Umbilical cord (tissue), 2 donors: Measurements from ENCODE around the gene PTPRJ. TPM values are rescaled to one million over a fixed set of nuclear protein-coding genes. Genes with fewer than 3 reads are reported as not detected.
A peak's percentile ranks its signal among the peaks of the same experiment; 100 is the strongest.
"Not testable (repeated sequence)": the region's sequence is repeated elsewhere in the genome, so short reads cannot be mapped to it uniquely, and the experiment has no call there.

ENCODE experiments used
- DNase-seq: peaks from one replicate; pipeline ENCODE4 v3.0.0-alpha.2; 2015; ENCODE audit warnings: low spot score
- total RNA-seq: library from RNA; depleted of rRNA; stranded (reverse); fragments of >200 nt; gene quantifications from one replicate; pipeline ENCODE4 v1.2.3, GENCODE V29; 2014; ENCODE audit warnings: low replicate concordance; ENCODE audit not compliant: insufficient read depth

PTPRJ gene
- total RNA-seq, 1 donor from 2014 or later: 21.9 TPM

DNA sequence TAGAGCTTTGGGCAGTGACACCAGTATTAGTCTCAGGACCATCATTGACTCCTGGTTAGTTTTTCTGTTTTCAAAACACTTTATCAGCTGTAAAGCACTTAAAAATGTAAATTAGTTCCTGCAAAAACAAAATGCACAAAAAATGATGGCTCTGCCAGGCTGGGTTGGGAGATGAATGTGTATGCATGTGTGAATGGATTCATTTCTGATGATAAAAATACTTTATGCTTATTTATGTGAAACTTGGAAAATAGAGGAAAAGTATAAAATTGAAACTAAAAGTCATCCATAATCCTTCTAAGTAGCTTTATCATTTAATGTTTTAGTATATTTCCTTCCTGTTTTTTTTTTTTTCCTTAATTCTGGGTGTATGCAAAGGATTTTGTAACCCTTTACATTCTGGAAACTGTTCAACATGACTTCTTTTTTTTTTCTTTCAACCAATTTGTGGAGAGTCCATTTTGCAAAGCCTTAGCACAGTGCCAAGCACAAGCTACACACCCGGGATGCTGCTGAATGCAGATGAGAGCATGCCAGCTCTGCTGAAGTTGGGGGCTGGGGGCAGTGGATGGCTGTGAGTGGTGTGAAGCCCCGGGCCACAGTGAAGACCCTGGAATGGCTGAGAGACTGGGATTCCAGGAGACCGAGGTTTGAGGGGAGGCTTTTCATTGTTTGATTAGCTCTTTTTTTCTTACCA, 37.6 kb downstream of the PTPRJ start:
- no peak for DNase-seq

DNA sequence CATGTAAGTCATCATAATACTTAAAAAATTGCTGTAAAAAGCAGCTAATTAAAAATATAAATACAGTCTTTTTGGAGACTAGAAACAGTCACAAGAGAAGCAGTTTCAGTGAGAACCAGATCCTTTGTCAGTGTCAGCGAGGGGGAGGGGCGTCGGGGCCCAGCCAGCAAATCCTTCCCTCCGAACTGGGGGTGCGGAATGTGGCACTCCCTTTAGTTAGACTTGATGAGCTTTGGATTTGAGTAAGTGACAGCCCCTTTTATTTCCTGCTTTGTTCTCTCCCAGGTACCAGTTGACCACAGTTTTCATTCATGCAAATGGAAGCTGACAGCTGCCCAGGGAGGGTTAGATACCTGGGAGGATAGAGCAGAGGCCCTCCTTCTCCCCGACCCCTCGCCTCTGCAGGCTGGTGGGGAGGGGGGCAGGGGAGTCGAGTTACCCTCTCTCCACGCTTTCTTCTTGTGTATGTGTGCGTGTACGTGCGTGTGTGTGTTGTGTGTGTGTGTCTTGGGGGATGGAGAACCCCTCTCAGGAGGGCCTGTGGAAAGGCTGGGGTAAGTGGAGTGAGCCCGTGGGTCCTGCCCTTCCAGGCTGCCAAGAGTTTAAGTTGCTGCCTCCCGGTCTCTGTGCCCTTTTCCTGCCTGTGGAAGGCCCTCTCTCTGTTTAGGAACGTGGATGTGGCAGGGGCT, 38.3 kb downstream of the PTPRJ start:
- DNase-seq: peak; percentile 74

DNA sequence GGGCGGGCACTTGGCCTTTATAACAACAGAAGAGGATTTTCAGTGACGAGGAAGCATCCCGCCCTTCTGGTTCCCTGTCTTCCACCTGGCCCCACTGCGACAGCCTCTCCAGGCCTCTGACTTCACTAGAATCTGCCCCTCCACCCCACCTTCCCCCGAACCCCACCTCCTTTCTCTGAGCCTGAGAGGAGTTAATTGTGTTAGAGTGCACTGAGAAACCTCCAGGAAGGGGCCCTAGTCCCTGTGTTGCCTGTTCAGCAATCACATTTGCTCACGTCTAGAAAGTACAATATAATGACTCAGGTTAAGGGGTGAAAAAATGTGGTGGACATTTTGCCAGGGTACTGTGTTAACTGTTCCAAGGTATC, 38.8 kb downstream of the PTPRJ start:
- DNase-seq: peak; percentile 72

DNA sequence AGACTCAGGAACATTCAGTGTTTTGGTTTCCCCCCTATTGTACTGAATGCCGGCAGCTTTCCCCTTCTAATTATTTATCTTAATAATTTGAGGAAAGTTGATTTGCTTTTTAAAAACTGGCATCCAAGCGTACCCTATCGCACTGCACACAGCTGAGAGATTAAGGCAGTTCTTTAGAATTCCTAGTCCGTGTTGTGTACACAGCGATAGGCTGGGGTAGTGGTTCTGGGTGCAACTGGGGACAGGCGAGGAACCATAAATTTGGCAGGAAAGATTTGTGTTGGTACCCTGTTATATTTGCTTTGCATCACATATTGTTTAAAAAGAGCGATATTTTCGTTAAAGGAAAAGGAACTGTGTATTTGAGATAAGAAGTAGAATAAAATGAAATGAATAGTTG, 39.2 kb downstream of the PTPRJ start:
- no peak for DNase-seq

DNA sequence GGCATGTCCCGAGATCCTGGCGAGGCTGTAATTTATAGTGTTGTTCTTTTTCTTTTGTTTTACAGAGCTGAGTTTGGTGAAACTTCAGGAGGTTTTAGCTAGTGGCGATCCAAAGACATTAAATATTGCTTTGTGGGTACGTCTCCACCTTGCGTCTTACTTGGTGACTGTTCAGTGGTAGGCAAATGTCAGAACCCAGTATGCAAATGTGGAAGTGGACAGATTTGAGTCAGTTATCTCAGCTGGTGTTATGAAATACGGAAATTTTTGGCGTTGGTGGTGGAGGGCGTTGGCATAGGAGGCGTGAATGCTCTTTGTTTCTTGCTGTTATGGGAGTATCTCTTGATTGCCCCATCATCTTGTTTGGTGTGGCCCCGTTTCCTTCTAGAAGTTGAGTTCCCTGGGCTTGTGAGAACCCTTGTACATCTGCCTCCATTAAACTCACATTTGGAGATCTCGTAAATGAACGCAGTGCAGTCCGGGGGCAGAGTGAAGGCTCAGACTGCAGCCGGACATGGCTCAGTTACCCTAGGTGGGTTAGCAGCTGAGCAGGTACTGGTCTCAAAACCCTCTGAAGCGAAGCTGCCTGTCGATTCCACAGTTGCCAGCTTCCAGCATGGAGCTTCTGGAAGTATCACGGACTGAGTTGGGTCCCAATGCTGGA, 39.9 kb downstream of the PTPRJ start:
- no peak for DNase-seq

DNA sequence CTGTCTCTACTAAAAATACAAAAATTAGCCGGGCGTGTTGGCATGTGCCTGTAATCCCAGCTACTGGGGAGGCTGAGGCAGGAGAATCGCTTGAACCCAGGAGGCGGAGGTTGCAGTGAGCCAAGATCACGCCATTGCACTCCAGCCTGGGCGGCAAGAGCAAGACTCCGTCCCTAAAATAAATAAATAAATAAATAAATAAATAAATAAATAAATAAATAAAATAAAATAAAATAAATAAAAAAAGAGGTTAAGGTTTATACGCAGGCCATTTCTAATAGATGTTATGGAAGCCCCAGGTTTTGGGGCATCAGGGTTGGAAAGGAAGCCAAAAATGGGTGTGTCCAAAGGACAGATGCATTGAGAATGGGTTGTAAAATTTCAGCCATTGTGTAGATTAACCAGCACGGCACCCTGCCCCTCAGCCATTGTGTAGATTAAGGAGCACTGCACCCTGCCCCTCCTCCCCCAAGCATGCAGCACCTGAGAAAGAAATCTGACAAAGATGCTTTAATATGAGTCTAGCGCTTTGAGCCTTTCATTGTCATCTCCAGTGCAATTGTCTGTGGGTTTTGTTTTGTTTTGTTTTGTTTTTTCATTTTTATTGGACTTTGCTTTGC, 41.0 kb downstream of the PTPRJ start:
- not testable (repeated sequence) for DNase-seq

DNA sequence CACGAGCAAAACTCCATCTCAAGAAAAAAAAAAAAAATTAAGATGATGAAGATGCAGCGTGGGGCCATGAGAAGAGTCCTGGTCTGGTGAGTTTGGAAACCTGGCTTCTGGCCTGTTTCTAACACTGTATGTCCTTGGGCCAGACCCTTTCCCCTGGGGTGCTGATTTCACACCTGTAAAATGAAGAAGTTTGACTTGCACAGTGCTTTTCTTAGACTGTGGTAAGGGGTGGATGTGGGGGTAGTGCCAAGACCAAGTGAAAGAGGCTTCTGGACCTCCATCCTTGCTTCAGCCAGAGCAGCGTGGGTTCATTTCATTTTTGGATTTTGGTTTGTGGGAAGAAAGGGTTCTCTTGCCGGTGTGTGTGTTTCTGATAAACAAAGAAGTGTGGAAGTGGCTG, 42.1 kb downstream of the PTPRJ start:
- DNase-seq: no peak

DNA sequence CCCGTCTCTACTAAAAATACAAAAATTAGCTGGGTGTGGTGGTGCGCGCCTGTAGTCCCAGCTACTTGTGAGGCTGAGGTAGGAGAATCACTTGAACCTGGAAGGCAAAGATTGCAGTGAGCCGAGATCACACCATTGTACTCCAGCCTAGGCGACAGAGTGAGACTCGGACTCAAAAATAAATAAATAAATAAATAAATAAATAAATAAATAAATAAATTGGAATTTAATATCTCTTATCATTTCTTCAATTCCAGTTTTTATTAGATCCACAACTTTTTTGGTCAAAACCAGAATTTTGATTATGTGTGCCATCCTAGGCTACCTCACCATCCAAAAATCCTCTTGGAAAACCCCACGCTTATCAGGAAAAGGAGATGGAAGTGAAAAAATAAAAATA, 43.2 kb downstream of the PTPRJ start:
- DNase-seq: not testable (repeated sequence)

DNA sequence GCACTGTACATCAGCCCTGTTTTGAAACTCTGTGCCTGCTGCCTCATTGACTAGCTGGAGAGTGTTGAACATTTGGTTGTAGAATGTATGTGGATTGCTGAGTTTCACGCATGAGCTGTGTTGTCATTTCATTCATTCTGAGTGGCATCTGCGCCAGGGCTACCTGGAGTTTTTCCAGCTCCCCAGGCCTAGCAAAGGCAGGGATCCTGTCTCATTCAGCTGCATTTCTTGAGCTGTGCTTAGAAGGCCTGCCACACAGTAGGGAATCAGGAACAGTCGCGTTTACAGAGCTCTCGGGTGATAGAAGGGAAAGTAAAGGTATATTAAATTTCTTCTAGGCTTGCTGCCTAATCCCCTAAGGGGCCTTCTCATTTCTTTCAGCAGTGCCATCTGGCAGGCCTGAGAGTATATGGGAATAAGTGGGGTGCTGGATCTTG, 44.3 kb downstream of the PTPRJ start:
- peak; percentile 29 for DNase-seq

DNA sequence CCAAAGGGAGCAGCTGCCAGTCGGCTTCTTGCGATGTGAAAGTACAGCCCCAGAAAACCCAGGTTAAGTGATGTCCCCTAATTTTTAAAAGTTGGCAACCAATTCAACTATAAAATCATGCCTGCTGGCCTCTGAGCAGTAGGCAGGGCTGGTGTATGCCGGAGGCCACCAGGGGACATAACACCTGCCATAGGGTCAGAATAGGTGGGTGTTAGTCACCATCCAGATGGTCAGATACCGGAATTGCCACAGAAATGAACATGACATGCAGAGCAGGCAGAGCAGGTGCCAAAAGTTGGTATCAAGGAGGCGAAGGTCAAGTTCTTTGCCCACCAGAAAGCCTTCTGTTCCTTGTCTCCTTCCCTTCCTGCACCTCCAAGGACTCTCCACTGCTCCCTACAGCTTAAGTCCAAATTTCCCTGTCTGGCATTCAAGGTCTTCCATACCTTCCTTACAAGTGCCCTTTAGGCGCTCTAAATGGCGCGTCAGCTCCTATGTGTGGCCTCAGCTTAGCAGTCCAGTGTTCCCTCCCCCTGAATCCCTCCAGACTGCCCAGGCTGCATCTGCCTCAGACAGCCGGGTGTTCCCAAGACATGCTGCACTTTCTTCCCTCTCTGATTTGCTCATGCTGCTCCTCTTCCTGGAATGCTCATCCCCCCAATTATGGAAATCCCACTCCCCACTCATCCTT, 45.1 kb downstream of the PTPRJ start:
- DNase-seq: no peak

DNA sequence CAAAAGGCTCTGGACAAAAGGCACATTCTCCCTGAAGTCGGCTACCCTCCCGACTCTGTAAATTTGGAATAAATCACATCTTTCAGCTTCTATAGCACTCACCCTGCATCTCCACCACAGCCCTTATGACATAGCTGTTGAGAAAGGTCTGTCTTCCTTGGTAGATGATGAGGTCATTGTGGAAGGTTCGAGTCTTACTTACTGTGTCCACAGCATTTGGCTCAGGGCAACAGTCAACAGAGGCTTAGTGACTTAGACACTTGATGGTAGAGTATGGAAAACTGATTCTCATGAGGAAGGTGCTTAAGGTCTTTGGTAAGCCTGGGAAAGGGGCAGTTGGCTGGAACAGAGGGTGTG, 45.6 kb downstream of the PTPRJ start:
- DNase-seq: no peak

DNA sequence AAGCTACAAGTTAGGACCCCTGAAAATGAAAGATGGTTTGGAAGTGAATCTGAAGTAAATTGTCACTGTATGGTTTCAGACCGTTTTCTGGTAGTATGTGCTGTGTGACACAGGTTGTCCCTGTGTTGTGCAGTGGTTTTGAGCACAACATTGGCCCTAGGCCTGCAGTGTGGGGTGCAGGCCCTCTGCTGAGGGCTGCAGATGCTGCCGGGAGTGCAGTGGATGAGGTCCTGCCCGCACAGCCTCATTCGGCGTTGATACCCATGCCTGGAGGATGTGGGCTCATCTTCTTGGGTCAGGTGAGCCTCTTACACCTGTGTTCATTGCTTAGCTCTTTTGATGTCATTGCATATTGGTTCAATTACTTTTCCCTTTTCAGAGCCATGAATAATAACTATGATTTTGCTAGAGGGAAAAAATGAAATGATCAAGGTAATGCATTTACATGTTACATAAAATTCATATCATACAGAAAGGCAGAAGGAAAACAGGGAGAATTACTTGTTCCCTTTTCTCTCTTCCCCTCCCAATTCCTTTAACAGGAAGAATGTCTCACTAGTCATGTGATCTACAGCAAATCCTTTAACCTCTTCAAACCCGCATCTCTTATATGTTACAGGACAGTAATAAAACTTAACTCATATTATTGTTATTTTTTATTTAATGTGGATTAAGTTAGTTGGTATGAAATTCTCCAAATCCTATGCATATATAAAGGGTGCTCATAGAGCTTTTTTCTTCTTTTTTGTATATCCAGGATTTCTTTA, 48.7 kb downstream of the PTPRJ start:
- peak; percentile 88 for DNase-seq

DNA sequence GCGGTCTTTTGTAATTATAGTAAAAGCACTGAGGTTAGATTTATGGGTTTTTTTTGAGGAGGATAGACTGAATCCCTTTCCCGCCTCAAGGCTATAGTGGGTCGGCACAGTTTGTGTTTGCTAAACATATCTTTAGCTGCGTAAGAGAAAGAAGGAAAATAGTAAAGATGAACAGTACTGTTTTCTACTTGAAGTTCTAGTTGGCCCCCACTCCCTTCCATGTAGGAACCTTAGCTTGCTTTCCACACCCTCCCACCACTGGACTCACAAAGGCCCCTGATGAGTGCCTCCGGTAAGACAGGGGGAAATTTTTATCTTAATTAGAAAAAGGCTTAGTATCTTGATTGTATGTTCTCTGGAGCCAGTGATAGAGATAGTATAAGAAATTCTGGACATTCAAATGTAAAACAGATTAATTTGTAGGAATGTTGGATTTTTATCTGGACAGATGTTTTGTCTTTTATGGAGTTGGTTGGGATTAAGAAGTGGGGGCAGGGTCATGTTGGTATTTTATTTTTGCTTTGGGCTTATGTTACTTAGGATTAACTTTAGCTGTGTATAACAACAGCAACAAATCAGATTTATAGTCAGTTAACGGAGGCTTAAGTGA, 49.4 kb downstream of the PTPRJ start:
- DNase-seq: peak; percentile 73

DNA sequence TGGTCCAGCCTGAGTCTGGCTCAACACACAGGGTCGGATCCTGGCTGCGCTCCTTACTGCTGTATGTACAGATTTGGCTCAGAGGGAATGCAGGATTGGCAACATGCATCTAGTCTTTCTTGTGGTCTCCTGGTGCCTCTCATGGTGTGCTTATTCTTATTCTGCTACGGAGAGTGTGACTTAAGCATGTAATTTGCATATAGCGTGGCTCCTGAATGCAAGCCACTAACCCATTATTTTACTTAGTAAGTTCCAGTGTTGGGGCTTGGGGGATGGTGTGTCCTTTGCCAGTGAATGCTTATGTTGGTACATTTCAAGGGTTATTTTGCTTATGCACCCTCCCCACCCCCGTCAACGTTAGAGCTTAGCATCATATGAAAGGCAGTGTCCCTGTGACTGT, 51.2 kb downstream of the PTPRJ start:
- no peak for DNase-seq

DNA sequence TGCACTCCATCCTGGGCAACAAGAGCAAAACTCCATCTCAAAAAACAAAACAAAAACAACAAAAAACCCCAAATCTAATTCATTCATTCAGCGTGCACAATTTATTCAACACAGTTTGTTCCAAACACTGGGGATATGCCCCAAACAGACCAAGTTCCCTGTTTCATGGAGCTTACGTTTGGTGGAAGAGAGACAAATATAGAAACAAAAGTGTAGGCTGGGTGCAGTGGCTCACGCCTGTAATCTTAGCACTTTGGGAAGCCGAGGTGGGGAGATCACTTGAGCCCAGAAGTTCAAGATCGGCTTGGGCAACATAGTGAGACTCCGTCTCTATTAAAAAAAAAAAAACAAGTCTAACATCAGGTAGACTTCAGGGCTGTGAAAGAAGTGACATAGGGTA, 52.4 kb downstream of the PTPRJ start:
- no peak for DNase-seq

DNA sequence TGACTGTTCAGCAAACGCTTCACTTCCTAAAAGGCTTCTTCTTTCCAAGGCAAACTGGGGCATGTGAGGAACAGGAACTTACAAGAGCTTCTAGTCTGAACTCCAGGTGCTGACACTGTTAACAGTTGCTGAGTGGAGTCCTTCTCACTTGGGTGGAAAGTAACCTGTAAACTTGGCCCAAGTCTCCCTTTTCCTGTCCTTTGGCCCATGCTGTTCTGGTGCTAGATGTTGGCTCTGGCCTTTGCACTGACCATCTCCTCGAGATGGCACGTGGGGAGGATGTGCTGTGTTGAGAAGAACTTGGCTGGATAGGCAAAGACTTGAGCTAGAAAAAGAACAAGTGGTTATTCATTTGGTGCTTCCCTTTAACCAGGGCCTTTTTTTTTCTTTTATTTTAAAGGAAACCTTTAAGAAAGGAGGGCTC, 53.6 kb downstream of the PTPRJ start:
- no peak for DNase-seq

DNA sequence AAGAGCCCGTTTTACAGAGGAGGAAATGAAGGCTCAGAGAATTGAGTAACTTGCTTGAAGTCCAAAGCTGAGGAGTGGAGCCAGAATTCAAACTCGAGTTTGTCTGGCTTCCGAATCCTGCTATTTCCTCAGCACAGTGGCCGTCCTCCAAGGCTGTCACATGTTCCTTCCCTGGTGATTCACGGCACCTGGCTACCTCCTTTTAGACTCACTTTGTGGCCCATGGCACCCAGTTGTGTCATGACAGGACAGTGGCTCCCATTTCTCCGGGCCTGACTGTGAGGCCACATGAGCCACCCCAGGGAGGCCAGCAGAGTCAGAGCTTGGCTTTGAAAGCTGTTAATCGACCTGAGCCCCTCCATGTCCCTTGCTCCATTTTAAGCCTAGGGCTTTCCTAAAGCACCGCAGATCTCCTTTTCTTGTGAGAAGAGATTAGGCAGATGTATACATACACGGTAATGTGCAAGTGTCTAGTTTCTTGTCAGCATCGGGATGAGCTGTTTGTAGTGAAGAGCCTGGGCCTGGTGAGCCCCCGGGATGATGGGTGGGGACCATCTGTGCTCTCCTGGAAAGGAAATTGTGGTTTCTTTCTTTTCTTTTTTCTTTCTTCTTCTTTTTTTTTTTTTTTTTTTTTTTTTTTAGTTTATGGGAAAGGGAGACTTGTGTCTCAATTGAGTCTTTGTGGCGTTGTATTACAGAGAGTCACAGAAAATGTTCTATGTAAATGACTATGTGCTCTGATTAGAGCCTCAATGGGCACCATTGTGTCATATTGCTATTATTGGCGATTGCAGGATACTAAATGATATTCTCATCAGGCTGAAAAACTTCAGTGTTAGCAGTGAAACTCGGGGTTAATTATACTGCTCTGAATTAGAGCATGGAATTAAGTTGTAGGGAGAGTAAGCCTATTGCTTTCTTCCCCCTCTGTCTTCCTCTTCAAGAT, 54.8 kb downstream of the PTPRJ start:
- peak; percentile 69 for DNase-seq

DNA sequence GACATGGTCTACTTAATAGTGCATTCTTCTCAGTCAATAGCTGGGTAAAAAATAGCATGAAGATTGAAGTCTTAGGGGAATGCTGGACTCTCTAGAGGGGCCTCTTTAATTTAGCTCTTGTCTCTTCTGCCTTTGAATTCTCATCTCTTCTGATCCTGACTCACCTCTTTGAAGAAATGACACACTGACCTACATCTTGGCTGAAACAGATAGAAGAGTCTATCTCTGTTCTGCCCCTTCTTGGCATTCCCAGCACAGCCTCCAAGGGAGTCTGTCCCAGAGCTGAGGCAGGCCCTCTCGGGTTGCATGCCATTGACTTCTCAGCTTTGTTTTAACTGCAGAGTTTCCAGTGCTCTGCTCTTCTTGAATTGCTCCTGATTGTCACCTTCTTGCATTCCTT, 55.7 kb downstream of the PTPRJ start:
- peak; percentile 59 for DNase-seq

DNA sequence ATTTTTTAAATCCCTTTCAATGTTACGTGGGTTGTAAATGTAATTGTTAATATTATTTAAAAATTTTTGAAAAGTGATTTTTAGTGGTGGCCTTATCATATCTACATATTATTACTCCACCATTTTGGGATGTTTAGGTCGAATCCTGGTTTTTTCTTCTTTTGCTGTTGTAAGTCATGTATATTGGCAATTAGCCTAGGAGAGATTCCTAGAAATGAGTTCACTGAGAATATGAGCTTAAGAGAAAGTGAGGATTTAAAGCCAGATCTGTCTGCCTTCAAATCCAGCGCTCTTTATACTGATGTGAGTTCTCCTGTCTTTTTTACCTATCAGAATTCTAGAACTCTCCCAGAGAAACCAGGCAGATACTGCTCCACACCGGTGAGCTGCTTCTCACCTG, 56.1 kb downstream of the PTPRJ start:
- peak; percentile 90 for DNase-seq
